Mucosa of stomach (tissue), 1 donor: ENCODE results near the gene ISCA2.

Source experiments
- H3K27me3 ChIP-seq: one replicate; pipeline ENCODE4 v1.7.0; 2013; ENCODE audit warnings: mild to moderate bottlenecking, low read length; ENCODE audit not compliant: control insufficient read depth, insufficient read depth
- H3K36me3 ChIP-seq: one replicate; pipeline ENCODE4 v1.7.0; 2013; ENCODE audit warnings: low read length; ENCODE audit not compliant: control insufficient read depth, insufficient read depth
- H3K4me1 ChIP-seq: one replicate; pipeline ENCODE4 v1.7.0; 2013; ENCODE audit warnings: mild to moderate bottlenecking, low read length; ENCODE audit not compliant: control insufficient read depth, insufficient read depth
- H3K4me3 ChIP-seq: one replicate; pipeline ENCODE4 v1.7.0; 2013; ENCODE audit warnings: low read length
- H3K9ac ChIP-seq: one replicate; pipeline ENCODE4 v1.7.0; 2013; ENCODE audit warnings: mild to moderate bottlenecking, low read length, moderate library complexity
- H3K9me3 ChIP-seq: one replicate; pipeline ENCODE4 v1.7.0; 2013; ENCODE audit warnings: mild to moderate bottlenecking, low read length, moderate library complexity; ENCODE audit not compliant: control insufficient read depth
- donor health status: Pancreatic carcinoma.

Gene ISCA2

DNA sequence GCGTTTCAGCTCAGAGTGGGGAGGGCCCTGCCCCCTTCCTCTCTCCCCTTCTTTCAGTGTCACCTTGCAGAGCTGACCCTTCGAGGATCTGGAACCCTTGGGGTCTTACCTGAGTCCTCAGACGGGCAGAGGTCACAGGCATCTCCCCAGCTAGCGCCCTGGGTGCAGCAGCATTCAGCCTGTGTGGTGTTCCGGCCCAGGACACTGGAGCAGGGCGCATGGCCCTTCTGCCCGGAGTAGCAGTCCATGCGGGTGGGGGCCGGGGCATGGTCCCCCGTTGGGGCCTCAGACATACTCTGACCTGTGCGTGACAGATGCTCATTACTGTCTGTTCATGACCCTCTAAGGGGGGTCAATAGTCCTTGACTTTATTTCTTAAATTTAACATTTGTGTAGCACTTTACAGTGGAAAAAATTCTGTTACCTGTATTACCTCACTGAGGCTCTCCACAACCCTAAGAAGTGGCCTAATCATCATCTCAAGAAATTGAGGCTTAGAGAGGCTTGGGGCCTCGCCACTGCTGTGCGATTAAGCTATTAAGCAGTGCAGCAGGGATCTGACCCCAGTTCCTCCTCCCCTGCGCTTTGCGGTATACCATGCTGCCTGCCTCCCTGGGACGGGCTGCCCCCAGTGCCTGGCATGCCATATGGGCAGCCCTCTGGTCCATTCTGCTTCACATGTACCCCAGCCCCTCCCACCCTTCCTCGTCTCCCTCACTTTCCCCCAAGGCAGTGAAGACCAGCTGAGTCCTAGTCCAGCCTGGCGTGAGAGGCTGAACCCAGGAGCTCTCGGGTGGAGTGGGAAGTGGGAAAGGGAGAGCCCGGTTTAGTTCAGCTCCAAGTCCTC, 11.5 kb downstream of the ISCA2 start:
- Histone ChIP-seq H3K36me3 (no peaks in the 10 kb centered on the region), H3K9me3 (no peaks in the 10 kb centered on the region), H3K4me3 (no peak overlapping the region), H3K27me3 (peaks cover 4% of the 10 kb centered on the region), H3K4me1 (peaks cover 4% of the 10 kb centered on the region), H3K9ac (no peak overlapping the region)

GRCh38 chr14:74505831-74506230, 12.3 kb downstream of the ISCA2 start:
- no peaks in the 10 kb centered on the region for H3K36me3 ChIP-seq
- peaks cover 4% of the 10 kb centered on the region for H3K4me1 ChIP-seq
- H3K27me3 ChIP-seq: peaks cover 4% of the 10 kb centered on the region
- no peak overlapping the region for H3K9ac ChIP-seq
- no peak overlapping the region for H3K4me3 ChIP-seq
- no peaks in the 10 kb centered on the region for H3K9me3 ChIP-seq

GRCh38 chr14:74506411-74506851, 12.9 kb downstream of the ISCA2 start:
- no peak overlapping the region for H3K9ac ChIP-seq
- H3K9me3 ChIP-seq: no peaks in the 10 kb centered on the region
- H3K4me3 ChIP-seq: no peak overlapping the region
- H3K36me3 ChIP-seq: no peaks in the 10 kb centered on the region
- H3K4me1 ChIP-seq: peaks cover 4% of the 10 kb centered on the region
- peaks cover 8% of the 10 kb centered on the region for H3K27me3 ChIP-seq

GRCh38 chr14:74507085-74507484, 13.5 kb downstream of the ISCA2 start:
- Histone ChIP-seq H3K9me3 (no peaks in the 10 kb centered on the region), H3K36me3 (no peaks in the 10 kb centered on the region), H3K4me3 (no peak overlapping the region), H3K27me3 (peaks cover 10% of the 10 kb centered on the region), H3K4me1 (peaks cover 4% of the 10 kb centered on the region), H3K9ac (no peak overlapping the region)

GRCh38 chr14:74507840-74508239, 14.3 kb downstream of the ISCA2 start:
- H3K4me3 ChIP-seq: no peak overlapping the region
- no peaks in the 10 kb centered on the region for H3K36me3 ChIP-seq
- no peaks in the 10 kb centered on the region for H3K9me3 ChIP-seq
- peaks cover 10% of the 10 kb centered on the region for H3K27me3 ChIP-seq
- no peak overlapping the region for H3K9ac ChIP-seq
- H3K4me1 ChIP-seq: peaks cover 4% of the 10 kb centered on the region

DNA sequence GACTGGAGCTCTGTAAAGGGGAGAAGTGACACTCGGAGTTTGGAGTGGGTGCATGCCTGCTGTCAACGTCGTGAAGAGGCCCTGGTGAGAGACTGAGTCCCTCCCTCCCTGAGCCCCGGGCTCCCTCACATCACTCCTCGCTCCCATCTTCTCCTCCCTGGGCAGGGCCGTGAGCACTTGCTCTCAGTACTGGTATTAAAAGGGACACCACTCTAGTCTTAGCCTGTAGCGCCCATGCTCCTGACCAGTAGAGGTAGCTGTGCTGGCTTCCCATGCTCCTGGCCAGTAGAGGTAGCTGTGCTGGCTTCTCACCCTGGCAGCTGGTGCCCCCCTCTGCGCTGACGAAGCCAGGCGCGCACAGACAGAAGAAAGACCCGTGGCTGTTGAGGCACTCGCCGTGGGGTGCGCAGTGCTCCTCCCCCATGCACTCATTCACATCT, 14.7 kb downstream of the ISCA2 start:
- Histone ChIP-seq H3K4me3 (no peak overlapping the region), H3K9me3 (no peaks in the 10 kb centered on the region), H3K9ac (no peak overlapping the region), H3K27me3 (peaks cover 10% of the 10 kb centered on the region), H3K4me1 (peaks cover 3% of the 10 kb centered on the region), H3K36me3 (no peaks in the 10 kb centered on the region)

DNA sequence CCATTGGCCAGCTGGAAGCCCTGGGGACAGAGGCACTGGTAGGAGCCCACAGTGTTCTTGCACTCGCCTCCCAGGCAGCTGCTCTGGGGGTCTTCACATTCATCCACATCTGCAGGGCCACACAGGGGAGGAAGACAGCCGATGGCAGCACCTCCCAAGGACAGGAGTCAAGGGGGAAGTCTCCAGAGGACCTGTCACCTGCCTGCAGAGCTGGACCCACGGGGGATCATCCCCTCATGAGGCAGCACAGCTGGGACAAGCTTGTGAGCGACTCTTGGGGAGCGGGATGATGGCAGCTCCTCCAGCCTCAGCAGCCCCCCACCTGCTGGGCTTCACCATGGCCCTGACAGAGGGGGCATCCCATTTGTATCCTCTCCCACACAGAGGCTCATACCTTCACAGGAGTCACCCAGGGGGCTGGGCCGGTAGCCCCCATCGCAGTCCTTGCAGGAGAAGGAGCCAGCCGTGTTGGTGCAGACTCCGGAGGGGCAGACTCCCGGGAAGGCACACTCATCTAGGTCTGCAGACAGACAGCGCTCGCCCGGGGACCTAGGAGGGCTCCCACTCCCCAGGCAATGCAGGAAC, 15.4 kb downstream of the ISCA2 start:
- Histone ChIP-seq H3K9me3 (no peaks in the 10 kb centered on the region), H3K36me3 (no peaks in the 10 kb centered on the region), H3K4me1 (no peaks in the 10 kb centered on the region), H3K4me3 (no peak overlapping the region), H3K27me3 (peaks cover 10% of the 10 kb centered on the region), H3K9ac (no peak overlapping the region)

- H3K36me3 ChIP-seq: no peaks in the 10 kb centered on the region
- no peaks in the 10 kb centered on the region for H3K4me1 ChIP-seq
- peaks cover 10% of the 10 kb centered on the region for H3K27me3 ChIP-seq
- H3K4me3 ChIP-seq: no peak overlapping the region
- H3K9ac ChIP-seq: no peak overlapping the region
- no peaks in the 10 kb centered on the region for H3K9me3 ChIP-seq
These were observed 16.1 kb downstream of the ISCA2 start for GRCh38 chr14:74509587-74510222.

- no peaks in the 10 kb centered on the region for H3K4me1 ChIP-seq
- H3K9me3 ChIP-seq: no peaks in the 10 kb centered on the region
- no peak overlapping the region for H3K9ac ChIP-seq
- no peaks in the 10 kb centered on the region for H3K36me3 ChIP-seq
- peaks cover 10% of the 10 kb centered on the region for H3K27me3 ChIP-seq
- no peak overlapping the region for H3K4me3 ChIP-seq
These were observed 16.8 kb downstream of the ISCA2 start for GRCh38 chr14:74510223-74510931.

- Histone ChIP-seq H3K9ac (no peak overlapping the region), H3K9me3 (no peaks in the 10 kb centered on the region), H3K4me3 (no peak overlapping the region), H3K36me3 (no peaks in the 10 kb centered on the region), H3K27me3 (peaks cover 10% of the 10 kb centered on the region), H3K4me1 (no peaks in the 10 kb centered on the region)
These were observed 17.4 kb downstream of the ISCA2 start for GRCh38 chr14:74510959-74511409.

GRCh38 chr14:74511966-74512830, 18.6 kb downstream of the ISCA2 start:
- H3K27me3 ChIP-seq: peaks cover 10% of the 10 kb centered on the region
- H3K9ac ChIP-seq: no peak overlapping the region
- no peaks in the 10 kb centered on the region for H3K9me3 ChIP-seq
- H3K4me3 ChIP-seq: no peak overlapping the region
- no peaks in the 10 kb centered on the region for H3K36me3 ChIP-seq
- no peaks in the 10 kb centered on the region for H3K4me1 ChIP-seq
